AG20443 (cell line): ENCODE measurements around the gene SMG1.
A peak's percentile ranks its signal among the peaks of the same experiment; 100 is the strongest.
"Not testable (repeated sequence)": the region's sequence is repeated elsewhere in the genome, so short reads cannot be mapped to it uniquely, and the experiment has no call there.

Source experiments
- DNase-seq: peaks from one replicate; pipeline ENCODE4 v3.0.0; 2012; ENCODE audit warnings: low spot score, mixed read lengths

SMG1 gene

GRCh38 chr16:18933501-18933900 is 7.3 kb upstream of the SMG1 start:
- DNase-seq: no peak

GRCh38 chr16:18932243-18932987 is 6.2 kb upstream of the SMG1 start:
- peak; percentile 69 for DNase-seq

DNA sequence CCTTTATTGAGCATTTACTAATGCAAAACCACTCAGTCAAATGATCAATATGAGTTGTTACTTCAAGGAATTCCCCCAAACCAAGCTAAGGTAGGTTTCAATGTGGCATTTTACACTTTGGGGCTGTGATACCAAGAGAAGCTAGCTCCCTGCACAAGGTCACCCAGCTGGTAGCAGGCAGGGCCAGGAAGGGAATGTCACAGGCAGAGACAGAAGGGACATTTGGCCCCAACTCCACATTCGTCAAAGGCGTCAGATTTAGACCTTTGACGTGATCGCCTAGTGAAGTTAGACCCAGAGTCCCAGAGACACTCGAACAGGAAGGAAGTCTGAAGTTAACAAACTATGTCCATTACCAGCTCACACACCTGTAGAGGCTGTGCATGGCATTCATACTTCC is 5.5 kb upstream of the SMG1 start:
- no peak for DNase-seq

DNA sequence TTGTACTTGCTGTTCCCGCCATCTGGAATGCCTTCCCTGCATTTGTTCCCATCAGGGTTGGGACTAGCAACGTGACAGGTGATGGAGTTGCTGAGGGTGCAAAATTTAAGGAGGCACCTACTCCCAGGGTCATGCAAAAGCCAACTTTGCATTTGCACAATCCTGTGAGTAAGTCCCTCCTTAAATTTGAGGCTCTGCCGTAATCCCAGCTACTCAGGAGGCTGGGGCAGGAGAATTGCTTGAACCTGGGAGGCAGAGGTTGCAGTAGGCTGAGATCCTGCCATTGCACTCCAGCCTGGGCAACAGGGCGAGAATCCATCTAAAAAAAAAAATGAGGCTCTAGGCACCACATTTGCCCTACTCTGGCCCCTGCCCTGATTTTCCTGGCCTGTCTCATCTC is 3.9 kb upstream of the SMG1 start:
- not testable (repeated sequence) for DNase-seq

DNA sequence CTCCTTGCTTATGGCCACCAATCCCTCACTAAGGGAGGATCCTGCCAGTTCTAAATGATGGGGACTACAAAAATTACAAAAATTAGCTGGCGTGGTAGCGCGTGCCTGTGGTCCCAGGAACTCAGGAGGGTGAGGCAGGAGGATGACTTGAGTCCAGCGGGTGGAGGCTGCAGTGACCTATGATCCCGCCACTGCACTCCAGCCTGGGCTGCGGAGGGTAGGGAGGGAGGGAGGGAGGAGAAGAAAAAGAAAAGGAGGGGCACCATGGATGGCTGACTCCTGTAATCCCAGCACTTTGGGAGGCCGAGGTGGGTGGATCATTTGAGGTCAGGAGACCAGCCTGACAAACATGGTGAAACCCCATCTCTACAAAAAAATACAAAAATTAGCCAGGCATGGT is 1.9 kb upstream of the SMG1 start:
- DNase-seq: not testable (repeated sequence)

DNA sequence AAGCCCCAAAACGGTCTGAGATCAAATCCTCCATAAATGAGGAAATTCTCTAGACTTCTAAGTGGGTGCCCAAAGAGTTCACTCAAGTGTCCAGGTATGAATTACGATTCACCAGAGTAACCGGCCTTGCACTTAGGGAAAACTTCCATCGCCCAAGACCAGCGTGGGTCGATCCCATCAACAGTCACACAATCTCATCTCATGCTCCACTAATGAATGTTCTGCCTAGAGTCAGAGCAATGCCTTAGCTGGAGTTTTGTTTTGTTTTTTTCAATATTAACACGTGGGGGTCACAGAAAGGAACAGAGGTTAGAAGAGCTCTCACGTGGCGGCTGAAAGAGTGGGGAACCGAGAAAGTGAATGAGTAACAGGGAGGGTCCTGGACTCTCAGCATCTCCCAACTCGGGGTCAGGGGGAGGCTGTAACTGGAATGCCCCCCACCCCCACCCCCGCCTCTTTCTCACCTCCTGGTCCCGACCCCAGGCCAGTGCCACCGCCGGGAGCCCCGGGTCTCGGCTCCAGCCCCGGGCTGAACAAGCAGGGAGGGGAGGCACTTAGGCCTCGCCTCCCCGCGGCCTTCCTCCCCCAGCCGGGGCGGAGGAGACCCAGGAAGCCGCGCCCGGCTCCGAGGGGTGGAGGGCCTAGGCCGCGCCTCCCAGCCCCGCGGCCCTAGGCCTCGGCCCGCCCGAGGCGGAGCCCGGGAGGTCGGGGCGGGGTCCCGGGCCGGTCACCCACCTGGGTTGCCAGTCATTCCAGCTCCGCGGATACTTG is 808 bp downstream of the SMG1 start:
- DNase-seq: peak; percentile 18

- DNase-seq: not testable (repeated sequence)
Measured at GRCh38 chr16:18923935-18924334, 2.3 kb downstream of the SMG1 start.

DNA sequence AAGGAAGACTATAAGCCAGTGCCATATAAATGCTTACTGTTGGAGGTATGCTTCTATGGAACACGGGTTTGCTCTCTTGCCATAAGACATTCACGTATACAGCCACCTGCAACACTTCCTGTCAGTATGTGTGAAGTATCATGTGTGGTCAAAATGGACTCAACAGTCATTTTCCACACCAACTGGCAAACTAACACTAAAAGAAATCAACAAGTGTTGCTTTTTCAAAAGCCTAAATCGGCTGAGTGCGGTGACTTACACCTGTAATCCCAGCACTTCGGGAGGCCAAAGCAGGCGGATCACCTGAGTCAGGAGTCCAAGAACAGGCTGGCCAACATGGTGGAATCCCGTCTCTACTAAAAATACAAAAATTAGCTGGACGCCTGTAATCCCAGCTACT is 3.1 kb downstream of the SMG1 start:
- not testable (repeated sequence) for DNase-seq

DNA sequence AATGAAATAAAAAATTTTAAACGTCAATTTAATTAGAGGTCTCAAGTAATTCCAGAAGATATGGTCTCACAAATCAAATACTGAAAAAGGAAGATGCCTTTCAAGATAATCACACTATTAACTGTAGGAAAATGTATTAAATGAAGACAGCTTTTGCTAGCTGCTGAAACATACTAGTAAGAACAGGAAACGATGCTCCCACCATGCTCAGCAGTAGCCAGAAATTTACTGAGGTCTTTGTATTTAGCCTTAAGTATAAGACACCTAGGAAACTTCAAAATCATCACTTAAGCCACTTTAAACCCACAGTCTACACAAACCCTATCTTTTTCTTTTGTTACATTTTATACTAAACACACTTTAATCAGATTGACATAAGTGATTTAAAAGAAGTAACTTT is 16.6 kb downstream of the SMG1 start:
- DNase-seq: not testable (repeated sequence)

DNA sequence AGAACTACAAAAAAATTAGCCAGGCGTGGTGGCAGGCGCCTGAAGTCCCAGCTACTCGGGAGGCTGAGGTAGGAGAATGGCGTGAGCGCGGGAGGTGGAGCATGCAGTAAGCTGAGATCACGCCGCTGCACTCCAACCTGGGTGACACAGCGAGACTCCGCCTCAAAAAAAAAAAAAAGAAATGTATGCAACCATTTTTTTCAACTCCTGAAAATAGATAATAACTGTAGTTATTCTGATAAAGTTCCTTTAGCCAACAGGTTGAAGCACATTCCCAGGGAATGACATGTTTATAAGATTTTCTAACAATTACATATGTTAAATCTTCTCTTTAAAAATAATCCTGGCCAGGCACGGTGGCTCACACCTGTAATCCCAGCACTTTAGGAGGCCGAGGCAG is 17.5 kb downstream of the SMG1 start:
- not testable (repeated sequence) for DNase-seq

DNA sequence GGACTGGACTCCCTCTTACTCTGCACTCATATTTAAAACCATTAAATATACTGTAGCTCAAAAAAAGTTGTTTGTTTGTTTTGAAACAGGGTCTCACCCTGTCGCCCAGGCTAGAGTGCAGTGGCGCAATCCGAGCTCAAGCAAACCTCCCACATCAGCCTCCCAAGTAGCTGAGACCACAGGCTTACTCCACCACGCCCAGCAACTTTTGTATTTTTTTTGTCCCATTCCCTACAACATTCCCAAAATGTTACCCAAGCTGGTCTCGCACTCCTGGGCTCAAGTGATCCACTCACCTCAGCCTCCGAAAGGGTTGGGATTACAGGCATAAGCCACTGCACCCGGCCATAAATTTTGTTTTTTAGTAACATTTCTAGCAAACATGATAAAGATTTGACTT is 23.4 kb downstream of the SMG1 start:
- DNase-seq: not testable (repeated sequence)

DNA sequence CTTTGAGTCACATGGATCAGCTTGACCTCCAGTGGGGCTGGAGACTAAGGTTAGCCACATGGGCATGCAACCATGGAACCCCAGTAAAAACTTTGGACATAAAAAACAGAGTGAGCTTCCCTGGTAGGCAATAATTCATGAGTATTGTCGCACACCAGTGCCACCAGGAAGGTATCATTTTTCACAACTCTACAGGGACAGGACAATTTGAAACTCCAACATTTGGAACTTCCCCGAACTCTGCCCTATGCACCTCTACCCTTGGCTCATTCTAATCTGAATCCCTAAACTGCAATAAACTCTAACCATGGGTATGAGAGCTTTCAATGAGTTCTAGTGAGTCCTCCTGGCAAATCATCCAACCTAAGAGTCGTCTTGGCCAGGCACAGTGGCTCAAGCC is 24.2 kb downstream of the SMG1 start:
- not testable (repeated sequence) for DNase-seq

GRCh38 chr16:18901194-18901593 is 25.0 kb downstream of the SMG1 start:
- not testable (repeated sequence) for DNase-seq

DNA sequence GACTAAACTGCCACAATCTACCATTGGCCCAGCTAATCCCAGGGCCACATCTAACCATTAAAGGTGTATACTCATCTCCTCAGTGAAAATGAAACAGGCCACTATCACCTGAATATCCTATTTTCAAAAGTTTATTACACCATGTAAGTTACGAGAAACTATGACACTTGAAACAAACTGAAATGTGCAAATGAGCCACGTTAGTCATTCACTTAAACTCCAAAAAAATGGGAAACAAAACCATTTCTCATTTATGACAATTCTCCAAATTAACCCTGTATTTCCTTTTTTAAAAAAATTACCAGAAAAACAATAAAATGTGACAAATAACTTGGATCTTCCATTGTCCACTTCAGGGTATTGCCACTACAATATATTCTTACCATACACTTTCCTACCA is 41.8 kb downstream of the SMG1 start:
- not testable (repeated sequence) for DNase-seq

- not testable (repeated sequence) for DNase-seq
Measured at GRCh38 chr16:18877734-18878133, 48.5 kb downstream of the SMG1 start.

DNA sequence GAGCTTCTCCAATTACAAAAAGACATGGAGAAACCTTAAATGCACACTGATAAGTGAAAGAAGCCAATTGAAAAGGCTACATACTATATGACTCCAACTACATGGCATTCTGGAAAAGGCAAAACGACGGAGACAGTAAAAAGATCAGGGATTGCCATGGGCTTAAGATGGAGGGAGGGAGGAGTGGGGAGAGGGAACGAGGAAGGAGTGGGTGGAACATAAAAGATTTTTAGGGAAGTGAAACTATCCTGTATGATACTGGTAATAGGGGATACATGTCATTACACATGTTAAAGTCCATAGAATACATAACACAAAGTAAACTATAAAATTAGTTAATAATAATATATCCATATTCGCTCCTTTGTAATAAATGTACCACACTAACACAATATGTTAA is 48.9 kb downstream of the SMG1 start:
- not testable (repeated sequence) for DNase-seq

DNA sequence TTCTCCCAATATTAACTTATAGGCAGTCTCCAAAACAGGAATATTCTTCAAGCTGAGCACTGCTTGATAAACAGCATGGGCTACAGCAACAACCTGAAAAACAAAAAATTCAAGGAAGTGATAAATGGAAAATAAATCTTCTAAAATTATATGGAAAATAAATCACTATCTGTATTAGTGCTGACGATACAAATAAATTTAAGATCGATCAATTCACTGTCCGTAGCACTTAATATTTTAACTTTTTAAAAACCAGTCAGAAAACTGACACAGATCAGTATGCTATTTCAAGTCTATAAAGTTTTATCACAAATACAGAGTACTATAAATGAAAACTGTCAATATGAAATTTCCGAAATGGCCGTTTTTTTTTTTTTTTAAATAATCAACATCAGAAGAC is 49.9 kb downstream of the SMG1 start:
- DNase-seq: not testable (repeated sequence)

DNA sequence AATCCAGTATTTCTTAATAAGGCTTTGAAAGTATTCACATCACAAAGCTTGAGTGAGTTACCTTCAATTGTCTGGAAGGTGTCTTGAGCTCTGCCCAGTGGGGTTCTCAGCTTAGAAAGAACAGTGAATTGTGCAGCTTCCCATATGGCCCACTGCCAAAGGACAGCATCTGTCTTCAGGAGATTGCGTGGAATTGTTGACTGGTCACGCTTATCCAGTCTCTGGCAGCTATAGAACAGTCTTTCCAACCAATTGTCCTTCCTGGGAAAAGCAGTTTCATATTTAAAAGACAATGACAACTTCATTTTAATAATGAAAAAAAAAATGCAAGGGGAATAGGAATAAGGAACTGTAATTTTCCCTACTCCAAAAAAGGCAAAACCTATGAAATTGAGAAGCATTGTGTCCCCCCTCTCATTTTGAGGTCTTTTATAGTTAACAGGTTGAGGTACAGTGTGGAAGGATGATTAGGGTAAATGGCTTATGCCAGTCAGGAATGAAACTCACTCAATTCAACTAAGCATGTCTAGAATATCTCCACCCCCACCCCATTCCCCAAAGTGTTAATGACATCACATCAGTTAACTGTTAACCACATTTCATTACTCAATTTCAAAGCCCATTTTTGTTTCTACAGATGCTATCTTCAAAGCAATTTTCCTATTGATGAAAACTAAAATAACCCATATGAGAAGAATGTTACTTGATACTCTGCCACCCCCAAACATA is 57.0 kb downstream of the SMG1 start:
- DNase-seq: not testable (repeated sequence)

DNA sequence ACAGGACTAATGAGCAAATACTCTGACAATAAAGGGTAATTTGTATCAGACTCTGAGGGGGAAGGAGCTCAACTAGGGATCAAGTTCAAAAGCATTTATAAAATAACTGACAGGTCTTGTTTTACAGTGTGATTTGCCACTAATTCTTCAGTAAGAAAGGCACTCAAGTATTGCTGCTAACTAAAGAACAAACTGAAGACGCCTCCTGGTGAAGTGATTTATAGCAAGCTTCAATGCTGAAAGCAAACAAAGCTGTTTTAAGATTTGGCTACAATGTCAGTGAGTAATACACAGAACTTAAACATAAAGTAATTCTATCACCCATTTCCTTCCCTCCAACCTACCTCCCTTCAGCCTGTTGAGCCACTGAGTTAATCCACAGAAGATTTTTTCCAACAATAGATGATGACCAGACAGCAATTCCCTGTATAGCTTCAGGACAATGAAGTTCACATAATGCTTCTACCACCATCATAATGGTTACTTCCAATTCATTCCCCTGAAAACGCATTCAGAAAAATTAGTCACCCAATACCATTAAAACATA is 59.9 kb downstream of the SMG1 start:
- not testable (repeated sequence) for DNase-seq

GRCh38 chr16:18862891-18863290 is 63.3 kb downstream of the SMG1 start:
- DNase-seq: not testable (repeated sequence)

- no peak for DNase-seq
Measured at GRCh38 chr16:18855196-18855595, 71.0 kb downstream of the SMG1 start.

GRCh38 chr16:18853694-18854093 is 72.5 kb downstream of the SMG1 start:
- DNase-seq: no peak
